Fibroblast of the conjunctiva (primary cell): Measurements from ENCODE around the gene DNAH17.

Source experiments
- DNase-seq: peaks from one replicate; pipeline ENCODE4 v3.0.0-alpha.2; 2010; ENCODE audit warnings: low read depth

Gene DNAH17

DNA sequence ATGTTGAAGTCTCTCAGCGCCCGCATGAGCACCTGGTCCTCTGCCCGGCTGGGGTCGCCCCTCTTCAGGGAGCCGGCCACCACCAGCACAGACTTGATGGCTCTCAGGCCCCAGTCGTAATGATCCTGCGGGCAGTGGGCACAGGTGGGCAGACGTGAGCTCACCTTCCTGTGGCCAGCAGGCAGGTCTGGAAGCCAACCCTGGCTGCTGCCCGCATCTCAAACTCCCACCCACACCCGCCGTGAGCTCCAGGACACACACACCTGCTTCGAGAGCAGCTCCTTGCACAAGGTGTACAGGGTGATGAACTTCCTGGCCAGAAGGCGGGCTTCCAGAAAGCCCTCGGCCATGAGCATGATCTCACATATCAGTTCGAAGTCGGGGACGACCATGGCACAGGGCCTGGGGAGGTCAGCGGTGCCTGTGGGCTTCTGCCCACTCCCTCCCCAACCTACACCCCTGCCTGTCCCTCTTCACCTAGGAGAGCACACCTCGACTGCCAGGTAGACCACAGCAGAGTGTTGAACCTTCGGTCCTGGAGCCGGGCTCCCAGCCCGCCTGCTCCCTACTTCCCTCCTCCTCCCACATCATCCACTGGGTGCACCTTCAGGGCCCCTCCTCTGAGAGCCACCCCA lies 82.4 kb downstream of the DNAH17 start:
- no peak for DNase-seq

GRCh38 chr17:78493853-78494695 lies 83.1 kb downstream of the DNAH17 start:
- no peak for DNase-seq

GRCh38 chr17:78493450-78493849 lies 83.7 kb downstream of the DNAH17 start:
- no peak for DNase-seq

GRCh38 chr17:78492116-78492799 lies 84.9 kb downstream of the DNAH17 start:
- DNase-seq: no peak

GRCh38 chr17:78491236-78492115 lies 85.7 kb downstream of the DNAH17 start:
- no peak for DNase-seq

GRCh38 chr17:78490673-78491072 lies 86.5 kb downstream of the DNAH17 start:
- DNase-seq: no peak

GRCh38 chr17:78490156-78490555 lies 87.0 kb downstream of the DNAH17 start:
- no peak for DNase-seq

- DNase-seq: no peak
Observed at GRCh38 chr17:78488867-78489634, 88.1 kb downstream of the DNAH17 start.

DNA sequence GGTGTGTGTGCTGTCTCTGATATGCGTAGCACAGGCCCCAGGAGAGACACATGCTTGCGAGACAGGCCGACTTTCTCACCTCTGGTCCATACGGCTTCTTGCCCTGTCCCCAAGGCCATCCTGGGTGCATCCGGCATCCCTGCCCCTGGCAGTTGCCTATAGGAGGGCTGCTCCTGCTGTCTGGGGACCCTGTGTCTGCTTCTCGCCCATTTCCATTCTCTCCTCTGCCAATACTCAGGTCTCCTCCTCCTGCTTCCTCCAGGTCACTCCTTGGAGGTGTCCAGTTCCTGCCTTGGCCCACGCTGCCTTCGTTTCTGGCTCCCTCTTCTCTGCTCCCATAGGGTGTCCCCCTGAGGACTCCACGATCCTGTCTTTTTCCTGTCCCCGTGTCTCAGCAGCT lies 89.0 kb downstream of the DNAH17 start:
- no peak for DNase-seq

- DNase-seq: no peak
Observed at GRCh38 chr17:78486946-78487680, 90.1 kb downstream of the DNAH17 start.

- no peak for DNase-seq
Observed at GRCh38 chr17:78486228-78486802, 90.9 kb downstream of the DNAH17 start.

DNA sequence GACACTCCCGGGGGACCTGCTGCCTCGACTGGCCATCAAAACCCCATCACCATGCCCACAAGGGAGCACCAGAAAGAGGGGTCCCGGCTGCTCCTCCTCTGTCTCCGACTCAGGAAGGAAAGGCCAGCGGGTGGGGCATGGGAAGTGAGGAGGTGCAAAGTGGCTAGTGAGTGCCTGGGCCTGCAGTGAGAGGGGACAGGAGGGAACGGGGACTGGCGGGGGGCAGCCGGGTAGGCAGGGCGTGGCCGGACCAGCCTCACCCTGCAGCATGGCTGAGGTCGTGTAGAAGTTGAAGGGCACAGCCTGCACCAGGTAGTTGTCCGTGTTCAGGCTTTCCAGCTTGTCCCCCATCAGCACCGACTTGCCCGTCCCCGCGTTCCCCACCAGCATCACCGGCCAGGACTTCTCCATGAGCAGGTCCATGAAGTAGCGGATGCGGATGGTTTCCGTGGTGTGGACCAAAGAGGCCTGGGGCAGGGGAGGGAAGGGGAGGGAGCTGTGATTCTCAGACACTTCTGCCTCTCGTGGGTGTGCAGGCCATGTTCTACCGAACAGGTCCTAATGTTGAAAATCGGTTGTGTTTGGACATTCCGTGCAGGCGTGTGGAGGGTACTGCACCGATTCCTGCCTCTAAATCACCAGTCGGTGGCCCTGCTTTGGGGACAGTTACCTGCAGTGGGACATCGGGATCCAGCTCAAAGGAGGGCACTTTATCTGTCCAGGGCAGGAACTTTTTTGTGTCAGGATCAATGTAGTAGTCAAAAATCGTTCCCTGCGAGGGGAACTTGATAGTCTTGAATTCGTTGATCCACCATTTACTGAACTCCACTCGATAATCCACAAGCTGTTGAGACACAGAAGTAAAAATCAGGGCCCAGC lies 91.7 kb downstream of the DNAH17 start:
- no peak for DNase-seq

GRCh38 chr17:78484271-78485246 lies 92.6 kb downstream of the DNAH17 start:
- DNase-seq: no peak

DNA sequence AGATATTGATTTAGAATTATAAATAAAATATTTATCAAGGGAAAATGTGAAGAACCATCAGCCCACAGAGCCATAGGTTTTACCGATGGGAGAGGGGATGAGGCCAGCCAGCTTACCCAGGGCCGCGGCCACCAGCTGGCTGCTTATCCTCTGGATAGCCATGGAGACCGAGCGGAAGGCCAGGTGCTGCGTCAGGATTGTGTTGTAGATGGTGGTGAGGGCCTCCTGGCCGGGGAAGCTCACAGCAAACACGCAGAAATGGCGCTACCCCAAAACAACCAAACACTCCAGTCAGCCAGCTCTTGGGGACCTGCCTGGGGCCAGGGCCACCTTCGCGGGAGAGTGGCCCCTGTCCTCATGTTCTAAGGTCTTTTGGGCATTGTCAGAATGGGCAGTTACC lies 97.8 kb downstream of the DNAH17 start:
- DNase-seq: no peak

- DNase-seq: no peak
Observed at GRCh38 chr17:78478757-78479297, 98.4 kb downstream of the DNAH17 start.

DNA sequence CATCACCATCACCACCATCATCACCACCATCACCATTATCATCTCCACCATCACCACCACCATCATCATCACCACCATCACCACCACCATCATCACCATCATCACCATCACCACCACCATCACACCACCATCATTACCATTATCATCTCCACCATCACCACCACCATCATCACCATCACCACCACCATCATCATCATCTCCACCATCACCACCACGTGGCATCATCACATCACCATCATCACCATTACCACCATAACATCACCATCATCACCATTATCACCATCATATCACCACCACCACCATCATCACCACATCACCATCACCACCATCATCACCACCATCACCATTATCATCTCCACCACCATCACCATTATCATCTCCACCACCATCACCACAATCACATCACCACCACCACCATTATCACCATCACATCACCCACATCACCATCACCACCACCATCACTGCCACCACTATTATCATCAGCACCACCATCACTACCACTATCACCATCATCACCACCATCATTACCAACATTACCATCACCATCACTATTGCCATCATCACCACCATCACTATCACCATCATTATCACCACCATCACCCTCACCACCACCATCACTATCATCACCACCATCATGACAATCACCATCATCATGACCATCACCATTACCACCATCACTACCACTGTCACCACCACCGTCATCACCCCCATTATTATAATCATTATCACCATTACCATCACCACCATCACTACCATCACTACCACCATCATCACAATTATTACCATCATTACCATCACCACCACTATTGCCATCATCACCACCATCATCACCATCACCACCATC lies 99.1 kb downstream of the DNAH17 start:
- DNase-seq: no peak

DNA sequence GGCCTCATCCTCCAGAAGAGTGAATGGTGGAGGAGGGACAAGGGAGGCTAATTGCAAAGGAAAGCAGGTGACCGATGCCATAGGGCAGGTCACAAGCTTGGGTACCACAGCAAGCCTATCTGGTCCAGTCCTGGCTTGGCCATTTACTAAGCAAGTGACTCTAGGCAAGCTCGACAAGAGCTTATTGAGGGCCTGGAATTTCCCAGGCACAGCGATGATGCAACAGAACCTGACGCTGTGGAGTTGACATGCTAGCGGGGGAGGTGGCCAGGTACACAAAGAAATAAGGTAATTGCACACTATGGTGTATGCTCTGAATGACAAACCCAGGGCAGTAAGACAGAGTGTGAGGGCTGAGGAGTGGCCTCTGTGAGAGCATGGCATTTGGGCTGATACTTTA lies 100.2 kb downstream of the DNAH17 start:
- DNase-seq: no peak
